Liver (tissue), 9 donors: ENCODE measurements around the gene LARGE1. TPM values are rescaled to one million over a fixed set of nuclear protein-coding genes. Genes with fewer than 3 reads are reported as not detected.
"Not testable (repeated sequence)": the region's sequence is repeated elsewhere in the genome, so short reads cannot be mapped to it uniquely, and the experiment has no call there.

ENCODE experiments used
- DNase-seq: peaks from one replicate; pipeline ENCODE4 v3.0.0-alpha.2; 2017; ENCODE audit warnings: low spot score
- H3K27ac ChIP-seq, 2 donors: one replicate each; pipeline ENCODE4 v1.7.0; 2013; ENCODE audit warnings: inconsistent platforms in 2 of 2, low read length in 2 of 2, control low read depth in 1 of 2, low read depth in 1 of 2, mild to moderate bottlenecking in 1 of 2
- H3K27me3 ChIP-seq, 4 donors: one replicate each; pipeline versions ENCODE4 v1.6.1 to v1.7.0; 2013; ENCODE audit warnings: low read length in 3 of 4, inconsistent platforms in 1 of 4, mild to moderate bottlenecking in 1 of 4, moderate library complexity in 1 of 4; ENCODE audit not compliant: control insufficient read depth in 4 of 4, insufficient read depth in 4 of 4
- H3K36me3 ChIP-seq, 4 donors: one replicate each; pipeline versions ENCODE4 v1.6.1 to v1.7.0; 2013; ENCODE audit warnings: low read length in 3 of 4, mild to moderate bottlenecking in 3 of 4, low read depth in 1 of 4, moderate library complexity in 1 of 4; ENCODE audit not compliant: control insufficient read depth in 4 of 4, insufficient read depth in 3 of 4
- H3K4me1 ChIP-seq, 4 donors: one replicate each; pipeline versions ENCODE4 v1.6.1 to v1.7.0; 2013; ENCODE audit warnings: low read length in 3 of 4, mild to moderate bottlenecking in 3 of 4, moderate library complexity in 1 of 4; ENCODE audit not compliant: control insufficient read depth in 4 of 4, insufficient read depth in 4 of 4
- H3K4me3 ChIP-seq, 3 donors: one replicate each; pipeline versions ENCODE4 v1.6.1 to v1.7.0; 2013; ENCODE audit warnings: low read length in 3 of 3, control low read depth in 1 of 3, low read depth in 1 of 3, mild to moderate bottlenecking in 1 of 3
- H3K9ac ChIP-seq, 2 donors: one replicate each; pipeline ENCODE4 v1.7.0; 2013; ENCODE audit warnings: low read length in 2 of 2, mild to moderate bottlenecking in 2 of 2, moderate library complexity in 2 of 2, control low read depth in 1 of 2, low read depth in 1 of 2
- H3K9me3 ChIP-seq, 4 donors: one replicate each; pipeline versions ENCODE4 v1.6.1 to v1.7.0; 2013; ENCODE audit warnings: low read length in 3 of 4; ENCODE audit not compliant: control insufficient read depth in 4 of 4
- EGR1 ChIP-seq, 2 donors: IDR thresholded peaks; 2 replicates each; pipeline ENCODE4 v1.6.1; 2016 to 2018; ENCODE audit warnings: antibody characterized with exemption in 2 of 2, low read depth in 2 of 2
- FOXA1 ChIP-seq: IDR thresholded peaks from 2 replicates; pipeline ENCODE4 v1.6.1; 2016; ENCODE audit warnings: antibody characterized with exemption
- FOXA2 ChIP-seq: IDR thresholded peaks from 2 replicates; pipeline ENCODE4 v1.6.1; 2016; ENCODE audit warnings: antibody characterized with exemption
- GABPA ChIP-seq, 2 donors: IDR thresholded peaks in 1 of 2; conservative IDR thresholded peaks in 1 of 2; 2 replicates each; pipeline ENCODE4 v1.6.1; 2016; ENCODE audit warnings: antibody characterized with exemption in 2 of 2, mild to moderate bottlenecking in 1 of 2, moderate library complexity in 1 of 2
- HNF4A ChIP-seq, 2 donors: conservative IDR thresholded peaks; 2 replicates each; pipeline ENCODE4 v1.6.1; 2016; ENCODE audit warnings: antibody characterized with exemption in 2 of 2, mild to moderate bottlenecking in 2 of 2
- HNF4G ChIP-seq: IDR thresholded peaks from 2 replicates; pipeline ENCODE4 v1.6.1; 2016; ENCODE audit warnings: antibody characterized with exemption
- JUND ChIP-seq, 2 donors: IDR thresholded peaks; 2 replicates each; pipeline ENCODE4 v1.6.1; 2016; ENCODE audit warnings: antibody characterized with exemption in 2 of 2
- NR2F2 ChIP-seq: IDR thresholded peaks from 2 replicates; pipeline ENCODE4 v1.6.1; 2016; ENCODE audit warnings: antibody characterized with exemption
- RAD21 ChIP-seq, 2 donors: IDR thresholded peaks; 2 replicates each; pipeline ENCODE4 v1.6.1; 2016; ENCODE audit warnings: antibody characterized with exemption in 2 of 2, mild to moderate bottlenecking in 2 of 2
- RXRA ChIP-seq, 2 donors: IDR thresholded peaks; 2 replicates each; pipeline ENCODE4 v1.6.1; 2017 to 2018; ENCODE audit warnings: antibody characterized with exemption in 2 of 2, mild to moderate bottlenecking in 1 of 2
- SP1 ChIP-seq: IDR thresholded peaks from 2 replicates; pipeline ENCODE4 v1.6.1; 2018; ENCODE audit warnings: antibody characterized with exemption, mild to moderate bottlenecking
- TAF1 ChIP-seq: conservative IDR thresholded peaks from 2 replicates; pipeline ENCODE4 v1.6.1; 2016; ENCODE audit warnings: antibody characterized with exemption, mild to moderate bottlenecking
- YY1 ChIP-seq: IDR thresholded peaks from 2 replicates; pipeline ENCODE4 v1.6.1; 2016; ENCODE audit warnings: antibody characterized with exemption, mild to moderate bottlenecking
- WGBS: extraction: QIAGEN DNeasy Blood & Tissue Kit; methylation state at CpG from one replicate; pipeline ENCODE4 v1.1.7; 2013; 5-methylcytosine and 5-hydroxymethylcytosine counted together
- polyA plus RNA-seq, 2 donors: library from polyadenylated mRNA; stranded (reverse) in 1 of 2; unstranded in 1 of 2; fragments of 200-250 nt in 1 of 2; fragments of >200 nt in 1 of 2; fragmentation: Nextera tagmentation in 1 of 2; extraction: Ambion mirVana in 1 of 2; gene quantifications; one replicate each; pipeline versions ENCODE4 v1.2.1 to v1.2.3, GENCODE V29; 2013 to 2015
- total RNA-seq, 2 donors: library from RNA; depleted of rRNA; stranded (reverse); fragments of >200 nt; gene quantifications; one replicate each; pipeline ENCODE4 v1.2.3, GENCODE V29; 2014
- TF ChIP-seq, protein P1 (sequence below): IDR thresholded peaks from 2 replicates; pipeline ENCODE4 v1.6.1; 2016; ENCODE audit warnings: antibody characterized with exemption
- TF ChIP-seq, protein P2 (sequence below): IDR thresholded peaks from 2 replicates; pipeline ENCODE4 v1.6.1; 2016; ENCODE audit warnings: antibody characterized with exemption, mild to moderate bottlenecking
- TF ChIP-seq, protein P3 (sequence below): IDR thresholded peaks from 2 replicates; pipeline ENCODE4 v1.6.1; 2016; ENCODE audit warnings: antibody characterized with exemption
- TF ChIP-seq, protein P4 (sequence below): IDR thresholded peaks from 2 replicates; pipeline ENCODE4 v1.6.1; 2016; ENCODE audit warnings: antibody characterized with exemption
- donor health status: healthy.
- donor health status: healthy.
- donor health status: healthy.
- donor health status: healthy.
- donor health status: healthy.

The LARGE1 gene
- total and polyA plus RNA-seq, 4 donors = 2.3 to 14.1 (median 5.7) TPM

DNA sequence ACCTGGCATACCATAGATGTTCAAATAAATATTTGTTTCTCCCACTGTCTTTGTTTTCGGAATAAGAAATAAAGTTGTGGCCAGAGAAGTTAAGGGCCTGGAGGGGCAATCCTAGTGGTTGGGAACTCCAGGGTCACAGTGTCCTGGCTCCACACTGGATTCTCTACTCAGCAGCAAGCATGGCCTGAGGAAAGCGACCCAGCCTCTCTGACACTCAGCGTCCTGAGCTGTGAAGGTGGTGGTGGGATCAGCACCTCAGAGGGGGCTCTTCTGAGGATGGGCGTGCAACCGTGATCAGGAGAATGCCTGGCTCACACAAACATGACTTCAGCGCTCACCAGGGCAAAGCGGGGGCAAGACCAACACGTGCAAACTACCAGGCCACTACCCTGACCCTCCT is 59.9 kb downstream of the LARGE1 start:
- Histone ChIP-seq H3K9ac (no peak overlapping the region), H3K4me3 (no peak overlapping the region), H3K27ac (no peak overlapping the region), H3K9me3 (no peaks in the 10 kb centered on the region), H3K27me3 (no peaks in the 10 kb centered on the region), H3K4me1 (peaks cover 0 to 13% (median 13%) of the 10 kb centered on the region in 4 donors), H3K36me3 (no peaks in the 10 kb centered on the region)
- DNase-seq = no peak
- WGBS = 96% methylated on average over 8 of the region's 8 CpGs
- TF ChIP-seq RAD21 (IDR thresholded peaks at IDR 0.05) = no peak
- no peak for TF ChIP-seq HNF4A (conservative IDR thresholded peaks at IDR 0.05)
- TF ChIP-seq YY1 = no peak
- no peak for TF ChIP-seq TAF1
- TF ChIP-seq, protein P1, sequence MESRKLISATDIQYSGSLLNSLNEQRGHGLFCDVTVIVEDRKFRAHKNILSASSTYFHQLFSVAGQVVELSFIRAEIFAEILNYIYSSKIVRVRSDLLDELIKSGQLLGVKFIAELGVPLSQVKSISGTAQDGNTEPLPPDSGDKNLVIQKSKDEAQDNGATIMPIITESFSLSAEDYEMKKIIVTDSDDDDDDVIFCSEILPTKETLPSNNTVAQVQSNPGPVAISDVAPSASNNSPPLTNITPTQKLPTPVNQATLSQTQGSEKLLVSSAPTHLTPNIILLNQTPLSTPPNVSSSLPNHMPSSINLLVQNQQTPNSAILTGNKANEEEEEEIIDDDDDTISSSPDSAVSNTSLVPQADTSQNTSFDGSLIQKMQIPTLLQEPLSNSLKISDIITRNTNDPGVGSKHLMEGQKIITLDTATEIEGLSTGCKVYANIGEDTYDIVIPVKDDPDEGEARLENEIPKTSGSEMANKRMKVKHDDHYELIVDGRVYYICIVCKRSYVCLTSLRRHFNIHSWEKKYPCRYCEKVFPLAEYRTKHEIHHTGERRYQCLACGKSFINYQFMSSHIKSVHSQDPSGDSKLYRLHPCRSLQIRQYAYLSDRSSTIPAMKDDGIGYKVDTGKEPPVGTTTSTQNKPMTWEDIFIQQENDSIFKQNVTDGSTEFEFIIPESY = no peak
- TF ChIP-seq, protein P2, sequence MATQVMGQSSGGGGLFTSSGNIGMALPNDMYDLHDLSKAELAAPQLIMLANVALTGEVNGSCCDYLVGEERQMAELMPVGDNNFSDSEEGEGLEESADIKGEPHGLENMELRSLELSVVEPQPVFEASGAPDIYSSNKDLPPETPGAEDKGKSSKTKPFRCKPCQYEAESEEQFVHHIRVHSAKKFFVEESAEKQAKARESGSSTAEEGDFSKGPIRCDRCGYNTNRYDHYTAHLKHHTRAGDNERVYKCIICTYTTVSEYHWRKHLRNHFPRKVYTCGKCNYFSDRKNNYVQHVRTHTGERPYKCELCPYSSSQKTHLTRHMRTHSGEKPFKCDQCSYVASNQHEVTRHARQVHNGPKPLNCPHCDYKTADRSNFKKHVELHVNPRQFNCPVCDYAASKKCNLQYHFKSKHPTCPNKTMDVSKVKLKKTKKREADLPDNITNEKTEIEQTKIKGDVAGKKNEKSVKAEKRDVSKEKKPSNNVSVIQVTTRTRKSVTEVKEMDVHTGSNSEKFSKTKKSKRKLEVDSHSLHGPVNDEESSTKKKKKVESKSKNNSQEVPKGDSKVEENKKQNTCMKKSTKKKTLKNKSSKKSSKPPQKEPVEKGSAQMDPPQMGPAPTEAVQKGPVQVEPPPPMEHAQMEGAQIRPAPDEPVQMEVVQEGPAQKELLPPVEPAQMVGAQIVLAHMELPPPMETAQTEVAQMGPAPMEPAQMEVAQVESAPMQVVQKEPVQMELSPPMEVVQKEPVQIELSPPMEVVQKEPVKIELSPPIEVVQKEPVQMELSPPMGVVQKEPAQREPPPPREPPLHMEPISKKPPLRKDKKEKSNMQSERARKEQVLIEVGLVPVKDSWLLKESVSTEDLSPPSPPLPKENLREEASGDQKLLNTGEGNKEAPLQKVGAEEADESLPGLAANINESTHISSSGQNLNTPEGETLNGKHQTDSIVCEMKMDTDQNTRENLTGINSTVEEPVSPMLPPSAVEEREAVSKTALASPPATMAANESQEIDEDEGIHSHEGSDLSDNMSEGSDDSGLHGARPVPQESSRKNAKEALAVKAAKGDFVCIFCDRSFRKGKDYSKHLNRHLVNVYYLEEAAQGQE = no peak
- no peak for TF ChIP-seq NR2F2
- no peak for TF ChIP-seq HNF4G
- TF ChIP-seq FOXA2 = no peak
- TF ChIP-seq FOXA1 = no peak

DNA sequence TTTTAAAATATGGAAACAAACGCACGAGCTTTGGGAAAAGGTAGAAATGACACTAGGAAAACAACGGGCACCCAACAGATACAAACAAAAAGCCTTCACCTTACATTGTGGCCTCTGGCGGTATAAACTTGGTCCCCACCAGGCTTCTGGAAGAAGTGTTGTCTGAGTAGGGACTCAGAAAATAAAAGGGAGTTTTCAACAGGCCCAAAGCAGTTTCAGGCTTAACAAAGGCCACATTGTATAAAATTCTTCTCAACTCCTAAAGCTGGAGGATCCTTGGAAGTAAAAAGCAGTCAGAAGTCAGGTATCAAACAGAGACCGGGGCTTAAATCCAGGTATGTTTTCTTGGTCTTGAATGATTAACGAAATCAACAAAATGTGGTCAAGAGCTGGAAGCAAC is 61.0 kb downstream of the LARGE1 start:
- Histone ChIP-seq H3K9me3 (no peaks in the 10 kb centered on the region), H3K4me3 (no peak overlapping the region), H3K4me1 (peaks cover 0 to 8% (median 3%) of the 10 kb centered on the region in 4 donors), H3K27ac (no peak overlapping the region), H3K36me3 (no peaks in the 10 kb centered on the region), H3K9ac (no peak overlapping the region), H3K27me3 (no peaks in the 10 kb centered on the region)
- no peak for TF ChIP-seq RXRA (IDR thresholded peaks at IDR 0.05)
- TF ChIP-seq, protein P2 = no peak
- TF ChIP-seq HNF4G = no peak
- TF ChIP-seq SP1 = no peak
- TF ChIP-seq, protein P3, sequence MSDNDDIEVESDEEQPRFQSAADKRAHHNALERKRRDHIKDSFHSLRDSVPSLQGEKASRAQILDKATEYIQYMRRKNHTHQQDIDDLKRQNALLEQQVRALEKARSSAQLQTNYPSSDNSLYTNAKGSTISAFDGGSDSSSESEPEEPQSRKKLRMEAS = no peak
- no peak for TF ChIP-seq FOXA2
- TF ChIP-seq, protein P1 = no peak
- TF ChIP-seq RAD21 (IDR thresholded peaks at IDR 0.05) = no peak
- no peak for TF ChIP-seq GABPA (IDR thresholded peaks at IDR 0.05 in 1 of 2, conservative IDR thresholded peaks at IDR 0.05 in 1 of 2)
- no peak for TF ChIP-seq FOXA1
- TF ChIP-seq EGR1 (IDR thresholded peaks at IDR 0.05; ENCODE audit: low read depth in 2 of 2) = no peak
- TF ChIP-seq, protein P4, sequence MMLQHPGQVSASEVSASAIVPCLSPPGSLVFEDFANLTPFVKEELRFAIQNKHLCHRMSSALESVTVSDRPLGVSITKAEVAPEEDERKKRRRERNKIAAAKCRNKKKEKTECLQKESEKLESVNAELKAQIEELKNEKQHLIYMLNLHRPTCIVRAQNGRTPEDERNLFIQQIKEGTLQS = no peak
- no peak for TF ChIP-seq NR2F2
- no peak for TF ChIP-seq JUND (IDR thresholded peaks at IDR 0.05)
- DNase-seq = no peak
- WGBS = 95% methylated on average over 6 of the region's 6 CpGs

- H3K9ac ChIP-seq, H3K27me3 ChIP-seq, H3K36me3 ChIP-seq, H3K4me3 ChIP-seq, DNase-seq, H3K4me1 ChIP-seq, H3K27ac ChIP-seq, H3K9me3 ChIP-seq: not testable (repeated sequence)
- WGBS = 87% methylated on average over 5 of the region's 5 CpGs
Observed at GRCh38 chr22:33858653-33859052, 61.6 kb downstream of the LARGE1 start.
